NCI-H69 (cell line): ENCODE data around the gene RNASEL.
"Not testable (repeated sequence)": the region's sequence is repeated elsewhere in the genome, so short reads cannot be mapped to it uniquely, and the experiment has no call there.

Experiments
- DNase-seq: peaks from one replicate; lab custom pipeline; 2025; lab: John Stamatoyannopoulos, UW

The RNASEL gene

DNA sequence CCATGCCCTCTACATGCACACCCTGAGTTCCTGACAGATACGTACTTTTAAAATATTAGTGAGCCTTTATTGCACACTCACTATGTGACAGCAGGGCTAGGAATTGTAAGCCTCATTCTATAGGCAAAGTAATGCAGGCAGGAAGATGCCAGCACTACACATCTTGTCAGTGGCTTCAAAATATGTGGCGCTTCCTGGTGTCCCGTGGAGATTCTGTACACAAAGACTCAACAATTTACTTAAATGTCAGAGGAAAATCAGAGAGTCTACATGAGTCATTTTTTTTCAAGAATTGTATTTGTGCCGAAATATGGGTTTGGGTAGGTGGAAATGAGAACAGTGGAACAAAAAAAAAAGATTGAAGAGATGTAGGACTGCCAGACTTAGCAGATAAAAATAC lies 27.6 kb downstream of the RNASEL start:
- peak; percentile 31 for DNase-seq

DNA sequence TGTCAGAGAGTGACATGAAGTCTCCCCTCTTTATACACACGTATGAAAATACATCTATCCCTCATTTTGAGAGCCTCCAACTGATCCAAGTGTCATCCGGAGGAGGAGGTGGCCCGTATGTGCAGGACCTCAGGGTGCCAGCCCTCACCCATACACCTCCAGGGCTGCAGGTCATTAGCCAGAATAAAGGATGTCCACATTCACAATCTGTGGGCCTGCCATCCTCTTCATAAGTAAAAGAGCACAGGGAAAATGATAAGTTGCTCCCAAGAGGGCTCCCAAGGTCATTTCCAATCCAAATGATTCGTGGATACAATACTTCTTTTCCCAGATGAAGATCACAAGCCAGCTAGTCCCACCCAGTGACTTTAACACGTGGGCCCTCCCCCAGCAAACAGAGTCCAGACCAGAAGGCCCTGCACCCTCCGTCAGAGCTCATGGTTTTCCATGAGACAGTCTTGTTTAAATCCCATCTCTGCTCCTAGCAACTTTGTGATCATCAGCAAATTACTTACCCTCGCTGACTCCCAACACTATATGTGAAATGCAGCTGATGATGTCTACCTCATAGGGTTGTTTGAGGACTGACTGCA lies 28.6 kb downstream of the RNASEL start:
- DNase-seq, result no peak

DNA sequence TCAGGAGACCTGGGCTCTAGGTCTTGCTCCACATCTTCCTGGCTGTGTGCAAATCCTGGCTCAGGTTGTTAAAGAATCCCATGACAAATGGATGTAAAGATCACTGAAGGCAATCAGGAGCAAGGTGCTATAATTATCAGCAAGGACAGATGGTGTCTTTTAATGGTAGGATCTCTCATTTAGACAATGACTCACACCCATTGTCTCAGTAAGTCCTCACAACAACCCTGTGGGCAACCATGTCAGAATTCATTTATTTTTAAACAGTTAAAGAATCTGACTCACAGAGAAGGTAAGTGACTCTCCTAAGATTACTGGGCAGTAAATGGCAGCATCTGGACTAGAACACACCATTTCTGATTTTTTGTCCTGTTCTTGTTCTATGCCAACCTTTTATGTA lies 32.8 kb downstream of the RNASEL start:
- DNase-seq, result peak; percentile 91

DNA sequence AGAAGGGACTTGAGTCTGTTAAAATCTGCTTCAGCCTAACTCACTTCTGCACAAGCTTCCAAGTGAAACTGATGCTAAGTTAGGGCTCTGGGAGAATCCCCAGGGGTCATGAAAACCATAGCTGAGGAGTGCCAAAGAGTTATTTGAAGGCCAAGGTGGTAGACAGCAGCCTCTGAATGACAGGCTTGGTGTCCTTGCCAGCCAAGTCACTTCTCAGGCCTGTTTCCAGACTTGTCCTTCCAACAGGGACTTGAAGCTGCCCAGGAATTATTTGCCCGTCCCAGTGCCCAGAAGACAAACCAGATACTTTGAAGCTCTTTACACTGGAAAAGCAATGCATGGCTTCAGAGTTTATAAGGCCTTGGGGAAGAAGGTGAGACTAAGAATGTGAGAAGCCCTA lies 33.6 kb downstream of the RNASEL start:
- DNase-seq, result no peak

DNA sequence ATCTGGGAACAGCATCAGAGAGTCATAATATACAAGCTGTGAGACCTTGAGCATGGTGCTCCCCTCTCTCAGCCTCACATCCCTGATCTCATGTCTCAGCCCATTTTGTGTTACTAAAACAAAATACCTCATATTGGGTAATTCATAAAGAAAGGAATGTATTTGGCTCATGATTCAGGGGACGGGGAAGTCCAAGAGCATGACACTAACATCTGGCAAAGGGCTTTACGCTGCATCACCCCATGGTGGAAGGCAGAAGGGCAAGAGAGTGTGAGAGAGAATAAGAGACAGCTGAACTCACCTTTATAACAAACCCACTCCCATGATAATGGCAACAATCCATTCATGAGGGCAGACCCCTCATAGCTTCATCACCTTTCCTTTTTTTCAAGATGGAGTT lies 36.5 kb downstream of the RNASEL start:
- no peak for DNase-seq

DNA sequence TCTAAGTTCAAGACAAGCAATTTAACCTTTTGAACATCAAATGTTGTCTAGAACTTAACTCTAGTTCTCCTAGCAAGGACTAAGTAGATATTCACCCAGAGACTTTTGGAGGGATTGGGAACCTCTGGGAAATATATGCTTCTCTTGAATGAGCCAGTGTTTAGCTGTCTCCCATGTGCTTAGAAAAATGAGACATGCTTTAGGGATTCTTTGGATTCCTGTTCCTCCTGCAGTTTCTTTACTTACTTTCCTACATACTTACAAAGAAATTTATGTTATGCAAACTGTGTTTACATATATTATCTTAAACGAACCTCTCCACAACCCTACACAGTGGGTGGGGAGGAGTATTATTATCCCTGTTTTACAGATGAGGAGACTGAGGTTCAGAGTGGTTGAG lies 39.2 kb downstream of the RNASEL start:
- DNase-seq, result no peak

- DNase-seq, result no peak
Measured at GRCh38 chr1:182549346-182549745, 39.7 kb downstream of the RNASEL start.

GRCh38 chr1:182533896-182534295 lies 55.2 kb downstream of the RNASEL start:
- no peak for DNase-seq

DNA sequence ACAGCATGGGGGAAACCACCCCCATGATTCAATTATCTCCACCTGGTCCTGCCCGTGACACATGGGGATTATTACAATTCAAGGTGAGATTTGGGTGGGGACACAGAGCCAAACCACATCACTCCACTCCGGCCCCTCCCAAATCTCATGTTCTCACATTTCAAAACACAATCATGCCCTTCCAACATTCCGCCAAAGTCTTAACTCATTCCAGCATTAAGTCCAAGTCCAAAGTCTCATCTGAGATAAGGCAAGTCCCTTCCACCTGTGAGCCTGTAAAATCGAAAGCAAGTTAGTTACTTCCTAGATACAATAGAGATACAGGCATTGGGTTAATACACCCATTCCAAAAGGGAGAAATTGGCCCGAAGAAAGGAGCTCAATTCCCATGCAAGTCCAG lies 60.9 kb downstream of the RNASEL start:
- DNase-seq, result not testable (repeated sequence)

DNA sequence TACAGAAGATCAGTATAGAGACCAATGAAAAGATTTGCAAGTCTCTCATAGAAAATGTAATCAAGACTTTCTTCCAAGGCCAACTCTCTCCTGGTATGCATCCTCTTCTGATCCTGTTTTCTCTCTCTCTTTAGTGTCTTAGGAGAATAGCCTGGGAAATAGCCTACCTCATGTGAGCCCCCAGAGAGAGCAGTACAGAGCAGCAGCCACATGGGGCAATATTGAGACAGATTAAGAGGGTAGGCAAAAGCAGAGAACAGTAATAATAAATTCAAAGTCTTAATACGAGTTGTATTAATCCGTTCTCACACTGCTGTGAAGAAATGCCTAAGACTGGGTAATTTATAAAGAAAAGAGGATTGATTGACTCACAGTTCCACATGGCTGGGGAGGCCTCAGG lies 61.4 kb downstream of the RNASEL start:
- peak; percentile 20 for DNase-seq

GRCh38 chr1:182525342-182525741 lies 63.7 kb downstream of the RNASEL start:
- no peak for DNase-seq
